Keratinocyte (primary cell): ENCODE results near the gene MDH1. TPM values are rescaled to one million over a fixed set of nuclear protein-coding genes. Genes with fewer than 3 reads are reported as not detected.

Experiments
- DNase-seq: peaks from one replicate; pipeline ENCODE4 v3.0.0-alpha.2; 2011; ENCODE audit warnings: low read depth, missing footprints, low spot score
- FAIRE-seq: peaks from 2 replicates; lab custom pipeline; 2011; peaks lifted over from hg19 to GRCh38; lab: Jason Lieb, UNC
- H2AFZ ChIP-seq: 2 replicates; pipeline ENCODE4 v1.6.0; 2012; ENCODE audit warnings: low read length, control low read depth, inconsistent platforms; ENCODE audit not compliant: control insufficient read depth
- H3K27ac ChIP-seq: 2 replicates; pipeline ENCODE4 v1.5.1; 2011; ENCODE audit warnings: low read length; ENCODE audit not compliant: control insufficient read depth, insufficient read depth
- H3K27me3 ChIP-seq: 3 replicates; pipeline ENCODE4 v1.6.0; 2011; ENCODE audit warnings: low read length; ENCODE audit not compliant: control insufficient read depth, insufficient read depth; ENCODE audit errors: extremely low read depth
- H3K36me3 ChIP-seq, 2 experiments: 2 replicates in 1 of 2; 3 replicates in 1 of 2; pipeline ENCODE4 v1.5.1; 2011; ENCODE audit warnings: low read length in 2 of 2, mild to moderate bottlenecking in 1 of 2; ENCODE audit not compliant: control insufficient read depth in 2 of 2, insufficient read depth in 2 of 2; ENCODE audit errors: extremely low read depth in 1 of 2
- H3K4me1 ChIP-seq: 3 replicates; pipeline ENCODE4 v1.5.1; 2011; ENCODE audit warnings: low read length; ENCODE audit not compliant: control insufficient read depth, insufficient read depth; ENCODE audit errors: extremely low read depth
- H3K4me2 ChIP-seq: 3 replicates; pipeline ENCODE4 v1.6.0; 2011; ENCODE audit warnings: low read depth, low read length; ENCODE audit not compliant: control insufficient read depth, insufficient read depth; ENCODE audit errors: extremely low read depth
- H3K4me3 ChIP-seq, 3 experiments: fragments of 200-600 bp in 1 of 3; sonication (generic) in 1 of 3; 2 replicates in 2 of 3; 3 replicates in 1 of 3; pipeline ENCODE4 v1.5.1; 2011 to 2016; ENCODE audit warnings: low read length in 3 of 3, mild to moderate bottlenecking in 3 of 3, control low read depth in 2 of 3, inconsistent platforms in 1 of 3, low read depth in 1 of 3, mixed read lengths in 1 of 3, mixed run types in 1 of 3, moderate library complexity in 1 of 3; ENCODE audit not compliant: control insufficient read depth in 2 of 3, insufficient read depth in 2 of 3; ENCODE audit errors: extremely low read depth in 1 of 3
- H3K79me2 ChIP-seq: 2 replicates; pipeline ENCODE4 v1.6.0; 2012; ENCODE audit warnings: low read length; ENCODE audit not compliant: control insufficient read depth, insufficient read depth
- H3K9ac ChIP-seq: 3 replicates; pipeline ENCODE4 v1.6.0; 2011; ENCODE audit warnings: low read length; ENCODE audit not compliant: control insufficient read depth, insufficient read depth; ENCODE audit errors: extremely low read depth
- H3K9me1 ChIP-seq: 3 replicates; pipeline ENCODE4 v1.6.0; 2011; ENCODE audit warnings: low read length; ENCODE audit not compliant: control insufficient read depth, insufficient read depth; ENCODE audit errors: extremely low read depth
- H3K9me3 ChIP-seq: 2 replicates; pipeline ENCODE4 v1.5.1; 2012; ENCODE audit warnings: low read depth, low read length; ENCODE audit not compliant: control insufficient read depth
- H4K20me1 ChIP-seq: 3 replicates; pipeline ENCODE4 v1.6.0; 2011; ENCODE audit warnings: low read length; ENCODE audit not compliant: control insufficient read depth, insufficient read depth; ENCODE audit errors: extremely low read depth
- EZH2 ChIP-seq: IDR thresholded peaks from one replicate; pipeline ENCODE4 v1.6.1; 2012; ENCODE audit warnings: inconsistent platforms, mild to moderate bottlenecking, low read length, moderate library complexity
- dilution Hi-C: fragments of 300-500 bp; cut with MboI; formaldehyde crosslinking; loops from one replicate; pipeline ENCODE4 v1.7.0; 2020; ENCODE audit warnings: low sequenced_read_pairs; ENCODE audit not compliant: extremely low pct_ligation_motif_present
- polyA plus RNA-seq, 5 experiments: library from polyadenylated mRNA; depleted of rRNA in 3 of 5; stranded (reverse) in 3 of 5; stranded (forward) in 1 of 5; unstranded in 1 of 5; fragments of >200 nt; gene quantifications; 1 replicate in 1 of 5; 2 replicates in 3 of 5; 3 replicates in 1 of 5; pipeline versions ENCODE4 v1.2.1 to v1.2.3, GENCODE V29; 2011 to 2012; ENCODE audit warnings: missing spikeins in 2 of 5, low read depth in 1 of 5, low replicate concordance in 1 of 5
- TF ChIP-seq, protein P1 (sequence below), 3 experiments: IDR thresholded peaks in 1 of 3; conservative IDR thresholded peaks in 1 of 3; optimal IDR thresholded peaks in 1 of 3; 2 replicates in 2 of 3; 3 replicates in 1 of 3; pipeline versions ENCODE3 to v1.5.1; 2011; ENCODE audit warnings: low read length in 3 of 3, mild to moderate bottlenecking in 3 of 3, moderate library complexity in 2 of 3, control low read depth in 1 of 3, inconsistent platforms in 1 of 3; ENCODE audit not compliant: insufficient read depth in 2 of 3; ENCODE audit errors: extremely low read depth in 1 of 3

Gene MDH1
- polyA plus RNA-seq, 1 donor (not counting 4 experiments of a cell fraction or from before 2014, with no cell fraction given): 320 TPM

DNA sequence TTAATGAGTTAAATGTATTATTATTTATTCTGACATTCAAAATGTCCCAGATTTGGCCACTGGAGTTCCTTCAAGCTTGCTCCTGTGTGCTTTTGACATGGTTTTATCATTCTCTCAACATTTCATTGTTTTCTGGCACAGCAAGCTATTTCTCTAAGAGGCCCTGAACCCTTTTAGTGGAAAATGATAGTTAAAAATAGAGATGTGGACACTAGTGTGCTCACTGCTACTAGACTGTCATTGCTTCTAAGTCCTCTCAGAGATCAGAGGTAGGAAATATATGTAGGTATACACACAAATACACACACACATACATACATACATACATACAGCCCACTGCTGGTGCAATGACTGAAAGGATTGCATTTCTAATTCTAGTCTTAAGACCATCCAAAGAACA is 26.0 kb upstream of the MDH1 start:
- no peaks in the 10 kb centered on the region for H3K36me3 ChIP-seq
- H2AFZ ChIP-seq: no peak overlapping the region
- H3K9ac ChIP-seq: no peak overlapping the region
- TF ChIP-seq EZH2: no peak
- TF ChIP-seq, protein P1, sequence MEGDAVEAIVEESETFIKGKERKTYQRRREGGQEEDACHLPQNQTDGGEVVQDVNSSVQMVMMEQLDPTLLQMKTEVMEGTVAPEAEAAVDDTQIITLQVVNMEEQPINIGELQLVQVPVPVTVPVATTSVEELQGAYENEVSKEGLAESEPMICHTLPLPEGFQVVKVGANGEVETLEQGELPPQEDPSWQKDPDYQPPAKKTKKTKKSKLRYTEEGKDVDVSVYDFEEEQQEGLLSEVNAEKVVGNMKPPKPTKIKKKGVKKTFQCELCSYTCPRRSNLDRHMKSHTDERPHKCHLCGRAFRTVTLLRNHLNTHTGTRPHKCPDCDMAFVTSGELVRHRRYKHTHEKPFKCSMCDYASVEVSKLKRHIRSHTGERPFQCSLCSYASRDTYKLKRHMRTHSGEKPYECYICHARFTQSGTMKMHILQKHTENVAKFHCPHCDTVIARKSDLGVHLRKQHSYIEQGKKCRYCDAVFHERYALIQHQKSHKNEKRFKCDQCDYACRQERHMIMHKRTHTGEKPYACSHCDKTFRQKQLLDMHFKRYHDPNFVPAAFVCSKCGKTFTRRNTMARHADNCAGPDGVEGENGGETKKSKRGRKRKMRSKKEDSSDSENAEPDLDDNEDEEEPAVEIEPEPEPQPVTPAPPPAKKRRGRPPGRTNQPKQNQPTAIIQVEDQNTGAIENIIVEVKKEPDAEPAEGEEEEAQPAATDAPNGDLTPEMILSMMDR (optimal IDR thresholded peaks at IDR 0.05 in 1 of 3, IDR thresholded peaks at IDR 0.05 in 1 of 3, conservative IDR thresholded peaks at IDR 0.05 in 1 of 3; ENCODE audit: extremely low read depth in 1 of 3, insufficient read depth in 2 of 3, low read length in 3 of 3): no peak
- H3K9me1 ChIP-seq: no peaks in the 10 kb centered on the region
- H3K79me2 ChIP-seq: no peaks in the 10 kb centered on the region
- no peak overlapping the region for H3K27ac ChIP-seq
- H3K4me2 ChIP-seq: no peak overlapping the region
- dilution Hi-C loops: no loop called here
- H4K20me1 ChIP-seq: no peaks in the 10 kb centered on the region
- DNase-seq: no peak
- peaks cover 3% of the 10 kb centered on the region for H3K9me3 ChIP-seq
- H3K4me3 ChIP-seq: no peak overlapping the region
- FAIRE-seq: no peak
- no peaks in the 10 kb centered on the region for H3K27me3 ChIP-seq
- no peaks in the 10 kb centered on the region for H3K4me1 ChIP-seq

DNA sequence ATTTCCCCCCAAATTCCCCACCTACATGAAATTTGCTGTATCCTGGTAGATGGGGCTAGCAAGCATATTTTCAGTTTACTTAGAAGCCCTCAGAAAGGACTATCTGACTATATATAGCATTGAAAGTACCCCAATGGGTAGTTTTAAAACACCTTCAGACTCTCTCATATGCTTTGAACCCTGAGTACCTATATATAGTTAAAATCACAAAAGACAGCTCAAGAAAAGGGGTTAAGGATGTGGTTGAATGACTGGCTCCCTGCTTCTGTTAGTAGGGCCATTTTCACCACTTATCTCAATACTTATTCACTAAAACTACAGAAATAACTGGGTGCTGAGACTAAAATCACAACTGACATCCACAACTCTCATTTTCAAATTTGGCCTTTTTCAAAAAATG is 19.0 kb upstream of the MDH1 start:
- Histone ChIP-seq H3K4me2 (no peak overlapping the region), H3K9me1 (no peaks in the 10 kb centered on the region), H3K4me3 (no peak overlapping the region), H3K27me3 (no peaks in the 10 kb centered on the region), H3K27ac (no peak overlapping the region), H4K20me1 (no peaks in the 10 kb centered on the region), H3K79me2 (no peaks in the 10 kb centered on the region), H3K9me3 (peaks cover 3% of the 10 kb centered on the region), H3K36me3 (no peaks in the 10 kb centered on the region), H3K4me1 (no peaks in the 10 kb centered on the region), H3K9ac (no peak overlapping the region), H2AFZ (no peak overlapping the region)
- DNase-seq (no peak), FAIRE-seq (no peak)
- dilution Hi-C loops: no loop called here
- no peak for TF ChIP-seq EZH2
- TF ChIP-seq, protein P1 (optimal IDR thresholded peaks at IDR 0.05 in 1 of 3, IDR thresholded peaks at IDR 0.05 in 1 of 3, conservative IDR thresholded peaks at IDR 0.05 in 1 of 3; ENCODE audit: extremely low read depth in 1 of 3, insufficient read depth in 2 of 3, low read length in 3 of 3): no peak
